ENCODE results near the gene TRAF2. TPM values are rescaled to one million over a fixed set of nuclear protein-coding genes. Genes with fewer than 3 reads are reported as not detected.
A peak's percentile ranks its signal among the peaks of the same experiment; 100 is the strongest.

The TRAF2 gene
- total and polyA plus RNA-seq, 9 of the 15 experiments (the other 6 are each of a cell fraction or from before 2014, with no cell fraction given) = 0.24 to 45.2 (median 18.0) TPM

- TF ChIP-seq, protein P1, sequence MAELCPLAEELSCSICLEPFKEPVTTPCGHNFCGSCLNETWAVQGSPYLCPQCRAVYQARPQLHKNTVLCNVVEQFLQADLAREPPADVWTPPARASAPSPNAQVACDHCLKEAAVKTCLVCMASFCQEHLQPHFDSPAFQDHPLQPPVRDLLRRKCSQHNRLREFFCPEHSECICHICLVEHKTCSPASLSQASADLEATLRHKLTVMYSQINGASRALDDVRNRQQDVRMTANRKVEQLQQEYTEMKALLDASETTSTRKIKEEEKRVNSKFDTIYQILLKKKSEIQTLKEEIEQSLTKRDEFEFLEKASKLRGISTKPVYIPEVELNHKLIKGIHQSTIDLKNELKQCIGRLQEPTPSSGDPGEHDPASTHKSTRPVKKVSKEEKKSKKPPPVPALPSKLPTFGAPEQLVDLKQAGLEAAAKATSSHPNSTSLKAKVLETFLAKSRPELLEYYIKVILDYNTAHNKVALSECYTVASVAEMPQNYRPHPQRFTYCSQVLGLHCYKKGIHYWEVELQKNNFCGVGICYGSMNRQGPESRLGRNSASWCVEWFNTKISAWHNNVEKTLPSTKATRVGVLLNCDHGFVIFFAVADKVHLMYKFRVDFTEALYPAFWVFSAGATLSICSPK (IDR thresholded peaks at IDR 0.05; ENCODE audit: borderline replicate concordance) = 0 out of 2 replicates have a peak, but pooled peaks have one; percentile 45
- TF ChIP-seq ZNF217 (CRISPR knock-in tag; IDR thresholded peaks at IDR 0.05) (no peak), GABPA (tag; conservative IDR thresholded peaks at IDR 0.05; ENCODE audit: low read depth) (peak; percentile 92), PYGO2 (tag; IDR thresholded peaks at IDR 0.05) (no peak), EGR1 (conservative IDR thresholded peaks at IDR 0.05) (peak; percentile 91), STAT5B (CRISPR knock-in tag; IDR thresholded peaks at IDR 0.05) (no peak), KLF1 (tag; IDR thresholded peaks at IDR 0.05) (peak; percentile 100), ELF4 (CRISPR knock-in tag; IDR thresholded peaks at IDR 0.05) (peak; percentile 74; the same call in 1 of the 2 replicates), BDP1 (IDR thresholded peaks at IDR 0.05; ENCODE audit: insufficient read depth, insufficient read length) (no peak), ZNF639 (CRISPR knock-in tag; conservative IDR thresholded peaks at IDR 0.05 in 1 of 2, IDR thresholded peaks at IDR 0.05 in 1 of 2) (peak in 1 of 2 experiments; percentile 98; a peak in 2 of 4 replicates), THRAP3 (IDR thresholded peaks at IDR 0.05; ENCODE audit: borderline replicate concordance) (no peak)
- TF ChIP-seq, protein P2, sequence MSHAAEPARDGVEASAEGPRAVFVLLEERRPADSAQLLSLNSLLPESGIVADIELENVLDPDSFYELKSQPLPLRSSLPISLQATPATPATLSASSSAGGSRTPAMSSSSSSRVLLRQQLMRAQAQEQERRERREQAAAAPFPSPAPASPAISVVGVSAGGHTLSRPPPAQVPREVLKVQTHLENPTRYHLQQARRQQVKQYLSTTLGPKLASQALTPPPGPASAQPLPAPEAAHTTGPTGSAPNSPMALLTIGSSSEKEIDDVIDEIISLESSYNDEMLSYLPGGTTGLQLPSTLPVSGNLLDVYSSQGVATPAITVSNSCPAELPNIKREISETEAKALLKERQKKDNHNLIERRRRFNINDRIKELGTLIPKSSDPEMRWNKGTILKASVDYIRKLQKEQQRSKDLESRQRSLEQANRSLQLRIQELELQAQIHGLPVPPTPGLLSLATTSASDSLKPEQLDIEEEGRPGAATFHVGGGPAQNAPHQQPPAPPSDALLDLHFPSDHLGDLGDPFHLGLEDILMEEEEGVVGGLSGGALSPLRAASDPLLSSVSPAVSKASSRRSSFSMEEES (CRISPR knock-in tag; IDR thresholded peaks at IDR 0.05) = no peak
- TF ChIP-seq, protein P3, sequence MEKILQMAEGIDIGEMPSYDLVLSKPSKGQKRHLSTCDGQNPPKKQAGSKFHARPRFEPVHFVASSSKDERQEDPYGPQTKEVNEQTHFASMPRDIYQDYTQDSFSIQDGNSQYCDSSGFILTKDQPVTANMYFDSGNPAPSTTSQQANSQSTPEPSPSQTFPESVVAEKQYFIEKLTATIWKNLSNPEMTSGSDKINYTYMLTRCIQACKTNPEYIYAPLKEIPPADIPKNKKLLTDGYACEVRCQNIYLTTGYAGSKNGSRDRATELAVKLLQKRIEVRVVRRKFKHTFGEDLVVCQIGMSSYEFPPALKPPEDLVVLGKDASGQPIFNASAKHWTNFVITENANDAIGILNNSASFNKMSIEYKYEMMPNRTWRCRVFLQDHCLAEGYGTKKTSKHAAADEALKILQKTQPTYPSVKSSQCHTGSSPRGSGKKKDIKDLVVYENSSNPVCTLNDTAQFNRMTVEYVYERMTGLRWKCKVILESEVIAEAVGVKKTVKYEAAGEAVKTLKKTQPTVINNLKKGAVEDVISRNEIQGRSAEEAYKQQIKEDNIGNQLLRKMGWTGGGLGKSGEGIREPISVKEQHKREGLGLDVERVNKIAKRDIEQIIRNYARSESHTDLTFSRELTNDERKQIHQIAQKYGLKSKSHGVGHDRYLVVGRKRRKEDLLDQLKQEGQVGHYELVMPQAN (IDR thresholded peaks at IDR 0.05; ENCODE audit: borderline replicate concordance) = peak; percentile 50; the same call in 1 of the 2 replicates
Observed at GRCh38 chr9:136944519-136945332, 58.4 kb downstream of the TRAF2 start, which contains the start of the genes C8G and FBXW5 (continued).
